B cell (primary cell): Measurements from ENCODE around the gene KIF22. TPM values are rescaled to one million over a fixed set of nuclear protein-coding genes. Genes with fewer than 3 reads are reported as not detected.
A peak's percentile ranks its signal among the peaks of the same experiment; 100 is the strongest.

Source experiments
- ATAC-seq: fragments of 200-7000 bp; cut with Tn5 transposase; one replicate; pipeline ENCODE4 v1.10.0; 2021; ENCODE audit warnings: low read depth, mild to moderate bottlenecking, moderate number of reproducible peaks, moderate library complexity
- CTCF ChIA-PET: fragments of 350-600 bp; sonication (Branson Sonifier 250); formaldehyde crosslinking; loops from one replicate; lab custom pipeline; 2021; ENCODE audit warnings: antibody characterized with exemption, inconsistent platforms; lab: Charles Lee
- POLR2A ChIA-PET: fragments of 350-600 bp; sonication (Branson Sonifier 250); formaldehyde crosslinking; loops from one replicate; lab custom pipeline; 2021; ENCODE audit warnings: antibody characterized with exemption; lab: Charles Lee
- DNase-seq: peaks from one replicate; pipeline ENCODE4 v3.0.0; 2013
- H2AFZ ChIP-seq: 2 replicates; pipeline ENCODE4 v1.6.1; 2012; ENCODE audit warnings: mild to moderate bottlenecking, low read depth, low read length; ENCODE audit not compliant: insufficient read depth, poor library complexity, severe bottlenecking
- H3K27ac ChIP-seq, 2 donors: 1 replicate in 1 of 2; 2 replicates in 1 of 2; pipeline ENCODE4 v1.5.1; 2012 to 2013; ENCODE audit warnings: low read length in 2 of 2, mild to moderate bottlenecking in 2 of 2, moderate library complexity in 1 of 2
- H3K27me3 ChIP-seq, 4 experiments: fragments of 200-600 bp in 1 of 4; sonication (generic) in 1 of 4; replicated peaks in 1 of 4; 1 replicate in 2 of 4; 2 replicates in 2 of 4; pipeline versions ENCODE4 v1.6.1 to v1.7.0; 2013 to 2016; ENCODE audit warnings: low read length in 3 of 4, mild to moderate bottlenecking in 2 of 4, mixed read lengths in 1 of 4, moderate library complexity in 1 of 4; ENCODE audit not compliant: insufficient read depth in 4 of 4, control insufficient read depth in 3 of 4; ENCODE audit errors: control extremely low read depth in 1 of 4
- H3K36me3 ChIP-seq, 2 experiments: replicated peaks in 1 of 2; 1 replicate in 1 of 2; 2 replicates in 1 of 2; pipeline versions ENCODE4 v1.6.1 to v1.7.1; 2013; ENCODE audit warnings: low read length in 1 of 2; ENCODE audit not compliant: insufficient read depth in 2 of 2, control insufficient read depth in 1 of 2; ENCODE audit errors: control extremely low read depth in 1 of 2, extremely low read depth in 1 of 2
- H3K4me1 ChIP-seq, 2 donors: fragments of 200-600 bp in 1 of 2; sonication (generic) in 1 of 2; 1 replicate in 1 of 2; 2 replicates in 1 of 2; pipeline versions ENCODE4 v1.5.1 to v1.6.1; 2013 to 2017; ENCODE audit warnings: low read length in 2 of 2; ENCODE audit not compliant: control insufficient read depth in 2 of 2, insufficient read depth in 2 of 2
- H3K4me2 ChIP-seq: replicated peaks from 2 replicates; pipeline ENCODE3; 2012; ENCODE audit warnings: mild to moderate bottlenecking, low read depth, low read length; ENCODE audit not compliant: poor library complexity, severe bottlenecking
- H3K4me3 ChIP-seq, 5 experiments: fragments of 200-600 bp in 1 of 5; sonication (generic) in 1 of 5; 1 replicate in 3 of 5; 2 replicates in 2 of 5; pipeline versions ENCODE4 v1.5.1 to v1.7.0; 2011 to 2016; ENCODE audit warnings: low read length in 4 of 5, mild to moderate bottlenecking in 4 of 5, low read depth in 2 of 5, control low read depth in 1 of 5, moderate library complexity in 1 of 5; ENCODE audit not compliant: insufficient read depth in 1 of 5; ENCODE audit errors: control extremely low read depth in 1 of 5, extremely low read depth in 1 of 5
- H3K79me2 ChIP-seq: fragments of 200-600 bp; sonication (generic); one replicate; pipeline ENCODE4 v1.6.0; 2016; ENCODE audit warnings: low read length; ENCODE audit not compliant: control insufficient read depth, insufficient read depth
- H3K9ac ChIP-seq: fragments of 200-600 bp; sonication (generic); 2 replicates; pipeline ENCODE4 v1.6.1; 2017; ENCODE audit warnings: mild to moderate bottlenecking, low read length, moderate library complexity
- H3K9me3 ChIP-seq, 3 donors: one replicate each; pipeline versions ENCODE4 v1.6.1 to v1.7.1; 2013; ENCODE audit warnings: low read length in 2 of 3; ENCODE audit not compliant: control insufficient read depth in 2 of 3, insufficient read depth in 1 of 3; ENCODE audit errors: control extremely low read depth in 1 of 3
- H4K20me1 ChIP-seq: 2 replicates; pipeline ENCODE4 v1.6.0; 2012; ENCODE audit warnings: mild to moderate bottlenecking, low read length; ENCODE audit not compliant: insufficient read depth, control insufficient read depth, poor library complexity, severe bottlenecking
- H3K27ac Mint-ChIP-seq: one replicate; pipeline ENCODE4 v1.8.0; 2021; ENCODE audit warnings: mixed read lengths
- H3K27me3 Mint-ChIP-seq: one replicate; pipeline ENCODE4 v1.8.0; 2021; ENCODE audit warnings: mixed read lengths
- H3K4me1 Mint-ChIP-seq: one replicate; pipeline ENCODE4 v1.8.0; 2021; ENCODE audit warnings: mixed read lengths
- H3K4me3 Mint-ChIP-seq: one replicate; pipeline ENCODE4 v1.8.0; 2021; ENCODE audit warnings: mixed read lengths
- H3K9me3 Mint-ChIP-seq: one replicate; pipeline ENCODE4 v1.8.0; 2022; ENCODE audit warnings: mixed read lengths; ENCODE audit not compliant: insufficient read depth
- EZH2 ChIP-seq: IDR thresholded peaks from 2 replicates; pipeline ENCODE4 v1.6.1; 2012; ENCODE audit warnings: borderline replicate concordance, low read depth, mild to moderate bottlenecking, moderate library complexity, low read length; ENCODE audit not compliant: insufficient read depth, poor library complexity, severe bottlenecking
- WGBS: methylation state at CpG from one replicate; pipeline ENCODE4 v1.1.5; 2013; ENCODE audit warnings: missing lambda C conversion rate; ENCODE audit not compliant: insufficient coverage; 5-methylcytosine and 5-hydroxymethylcytosine counted together
- intact Hi-C: fragments of 100-400 bp; cut with micrococcal nuclease; formaldehyde crosslinking; loops from one replicate; pipeline ENCODE4 v1.10.0; 2022
- polyA plus RNA-seq: library from polyadenylated mRNA; depleted of rRNA; stranded (reverse); fragments of >200 nt; gene quantifications from 2 replicates; pipeline ENCODE4 v1.2.3, GENCODE V29; 2012
- total RNA-seq, 2 donors: library from RNA; stranded (reverse); fragments of 120-200 nt in 1 of 2; gene quantifications; 1 replicate in 1 of 2; 2 replicates in 1 of 2; pipeline versions ENCODE4 v1.2.3 to v1.2.4, GENCODE V29; 2013 to 2022
- TF ChIP-seq, protein P1 (sequence below): fragments of 200-600 bp; IDR thresholded peaks from one replicate; pipeline ENCODE4 v1.8.0; 2022; ENCODE audit warnings: antibody characterized with exemption, mild to moderate bottlenecking

Gene KIF22
- total and polyA plus RNA-seq, 2 donors (not counting 1 experiment from before 2014, with no cell fraction given): 53.9 to 57.2 TPM

- WGBS: 51% methylated on average over 8 of the region's 9 CpGs
- peak overlapping the region in 4 of 5 experiments; percentile 35 to 69 (median 50) for H3K4me3 ChIP-seq
- Mint-ChIP-seq H3K27me3 (no peaks in the 10 kb centered on the region), H3K4me1 (peaks cover 52% of the 10 kb centered on the region), H3K4me3 (peak overlapping the region; percentile 88), H3K9me3 (no peaks in the 10 kb centered on the region), H3K27ac (peak overlapping the region; percentile 76)
- POLR2A ChIA-PET: interaction anchor here (0.5 kb wide), 1 partner anchor 192 kb away, joined by 3 read pairs; no protein-coding TSS in a partner anchor
- peaks cover 57 to 63% of the 10 kb centered on the region in 2 donors for H3K4me1 ChIP-seq
- H3K27ac ChIP-seq: no peak overlapping the region
- CTCF ChIA-PET: interaction anchor here (0.6 to 1.2 kb wide), 3 partner anchors 9 to 137 kb away, joined by 3 to 4 read pairs (median 3); partner anchors contain the start of gene MVP
- peak overlapping the region; percentile 68 for H3K9ac ChIP-seq
- no peak for DNase-seq
- H3K79me2 ChIP-seq: peaks cover 34% of the 10 kb centered on the region
- peaks cover 2 to 18% of the 10 kb centered on the region in 2 experiments for H3K36me3 ChIP-seq
- peaks cover 0 to 5% (median 0%) of the 10 kb centered on the region in 3 donors for H3K9me3 ChIP-seq
- no peak overlapping the region for H2AFZ ChIP-seq
- H3K27me3 ChIP-seq: peaks cover 0 to 13% (median 5%) of the 10 kb centered on the region in 4 experiments
- intact Hi-C loops: loop anchor here (10.0 kb wide), 1 partner anchor 216 kb away; no protein-coding TSS in a partner anchor
- no peak for ATAC-seq
- H4K20me1 ChIP-seq: peaks cover 39% of the 10 kb centered on the region
- peak overlapping the region; percentile 99 for H3K4me2 ChIP-seq
- no peak for TF ChIP-seq EZH2
- TF ChIP-seq, protein P1, sequence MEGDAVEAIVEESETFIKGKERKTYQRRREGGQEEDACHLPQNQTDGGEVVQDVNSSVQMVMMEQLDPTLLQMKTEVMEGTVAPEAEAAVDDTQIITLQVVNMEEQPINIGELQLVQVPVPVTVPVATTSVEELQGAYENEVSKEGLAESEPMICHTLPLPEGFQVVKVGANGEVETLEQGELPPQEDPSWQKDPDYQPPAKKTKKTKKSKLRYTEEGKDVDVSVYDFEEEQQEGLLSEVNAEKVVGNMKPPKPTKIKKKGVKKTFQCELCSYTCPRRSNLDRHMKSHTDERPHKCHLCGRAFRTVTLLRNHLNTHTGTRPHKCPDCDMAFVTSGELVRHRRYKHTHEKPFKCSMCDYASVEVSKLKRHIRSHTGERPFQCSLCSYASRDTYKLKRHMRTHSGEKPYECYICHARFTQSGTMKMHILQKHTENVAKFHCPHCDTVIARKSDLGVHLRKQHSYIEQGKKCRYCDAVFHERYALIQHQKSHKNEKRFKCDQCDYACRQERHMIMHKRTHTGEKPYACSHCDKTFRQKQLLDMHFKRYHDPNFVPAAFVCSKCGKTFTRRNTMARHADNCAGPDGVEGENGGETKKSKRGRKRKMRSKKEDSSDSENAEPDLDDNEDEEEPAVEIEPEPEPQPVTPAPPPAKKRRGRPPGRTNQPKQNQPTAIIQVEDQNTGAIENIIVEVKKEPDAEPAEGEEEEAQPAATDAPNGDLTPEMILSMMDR: no peak
Observed at GRCh38 chr16:29810699-29811169, 20.2 kb downstream of the KIF22 start.
